ENCODE results near the gene INTS2. TPM values are rescaled to one million over a fixed set of nuclear protein-coding genes. Genes with fewer than 3 reads are reported as not detected.
"Not testable (repeated sequence)": the region's sequence is repeated elsewhere in the genome, so short reads cannot be mapped to it uniquely, and the experiment has no call there.

The INTS2 gene
- total and polyA plus RNA-seq, 4 donors = 9.9 to 28.9 (median 14.3) TPM

GRCh38 chr17:61903251-61903650, 24.5 kb downstream of the INTS2 start:
- 100% methylated on average over 2 of the region's 3 CpGs for WGBS (ENCODE audit: insufficient coverage)
- no peak overlapping the region for H3K27ac ChIP-seq (ENCODE audit: low read depth, low read length)
- H3K36me3 ChIP-seq (ENCODE audit: control insufficient read depth, insufficient read depth, low read length) = peaks cover 40% of the 10 kb centered on the region
- H3K4me3 ChIP-seq (ENCODE audit: low read depth, low read length) = no peak overlapping the region
- no peaks in the 10 kb centered on the region for H3K9me3 ChIP-seq (ENCODE audit: control insufficient read depth, insufficient read depth, low read length)
- no peaks in the 10 kb centered on the region for H3K27me3 ChIP-seq (ENCODE audit: control insufficient read depth, insufficient read depth, low read length)
- DNase-seq (ENCODE audit: low read depth in 4 of 6, low spot score in 6 of 6) = no peak
- no peaks in the 10 kb centered on the region for H3K4me1 ChIP-seq (ENCODE audit: control insufficient read depth, insufficient read depth, low read length)

- H3K27ac ChIP-seq (ENCODE audit: low read depth, low read length) = no peak overlapping the region
- WGBS (ENCODE audit: insufficient coverage) = no CpG with 5 or more reads among the region's 2 CpGs
- no peaks in the 10 kb centered on the region for H3K9me3 ChIP-seq (ENCODE audit: control insufficient read depth, insufficient read depth, low read length)
Measured at GRCh38 chr17:61897548-61898180, 30.1 kb downstream of the INTS2 start.

GRCh38 chr17:61895391-61895790, 32.4 kb downstream of the INTS2 start:
- no CpG with 5 or more reads among the region's 2 CpGs for WGBS (ENCODE audit: insufficient coverage)
- Histone ChIP-seq H3K9me3 (ENCODE audit: control insufficient read depth, insufficient read depth, low read length) (no peaks in the 10 kb centered on the region), H3K4me1 (ENCODE audit: control insufficient read depth, insufficient read depth, low read length) (no peaks in the 10 kb centered on the region), H3K36me3 (ENCODE audit: control insufficient read depth, insufficient read depth, low read length) (peaks cover 24% of the 10 kb centered on the region), H3K27ac (ENCODE audit: low read depth, low read length) (no peak overlapping the region), H3K27me3 (ENCODE audit: control insufficient read depth, insufficient read depth, low read length) (no peaks in the 10 kb centered on the region), H3K4me3 (ENCODE audit: low read depth, low read length) (no peak overlapping the region)
- no peak for DNase-seq (ENCODE audit: low read depth in 4 of 6, low spot score in 6 of 6)

More at GRCh38 chr17:61897548-61898180, 30.1 kb downstream of the INTS2 start:
- no peaks in the 10 kb centered on the region for H3K27me3 ChIP-seq (ENCODE audit: control insufficient read depth, insufficient read depth, low read length)
- no peaks in the 10 kb centered on the region for H3K4me1 ChIP-seq (ENCODE audit: control insufficient read depth, insufficient read depth, low read length)
- no peak for DNase-seq (ENCODE audit: low read depth in 4 of 6, low spot score in 6 of 6)
- no peak overlapping the region for H3K4me3 ChIP-seq (ENCODE audit: low read depth, low read length)
- peaks cover 31% of the 10 kb centered on the region for H3K36me3 ChIP-seq (ENCODE audit: control insufficient read depth, insufficient read depth, low read length)

- H3K27ac ChIP-seq (ENCODE audit: low read depth, low read length); H3K9me3 ChIP-seq (ENCODE audit: control insufficient read depth, insufficient read depth, low read length); H3K4me3 ChIP-seq (ENCODE audit: low read depth, low read length); H3K27me3 ChIP-seq (ENCODE audit: control insufficient read depth, insufficient read depth, low read length); DNase-seq (ENCODE audit: low read depth in 4 of 6, low spot score in 6 of 6); H3K4me1 ChIP-seq (ENCODE audit: control insufficient read depth, insufficient read depth, low read length): not testable (repeated sequence)
- H3K36me3 ChIP-seq (ENCODE audit: control insufficient read depth, insufficient read depth, low read length) = peaks cover 25% of the 10 kb centered on the region
- WGBS (ENCODE audit: insufficient coverage) = no CpG with 5 or more reads among the region's 5 CpGs
Measured at GRCh38 chr17:61894310-61894709, 33.5 kb downstream of the INTS2 start.

GRCh38 chr17:61887733-61888132, 40.0 kb downstream of the INTS2 start:
- H3K4me1 ChIP-seq (ENCODE audit: control insufficient read depth, insufficient read depth, low read length); H3K27me3 ChIP-seq (ENCODE audit: control insufficient read depth, insufficient read depth, low read length); DNase-seq (ENCODE audit: low read depth in 4 of 6, low spot score in 6 of 6); H3K4me3 ChIP-seq (ENCODE audit: low read depth, low read length); H3K27ac ChIP-seq (ENCODE audit: low read depth, low read length); H3K9me3 ChIP-seq (ENCODE audit: control insufficient read depth, insufficient read depth, low read length): not testable (repeated sequence)
- WGBS (ENCODE audit: insufficient coverage) = 100% methylated on average over 4 of the region's 6 CpGs
- H3K36me3 ChIP-seq (ENCODE audit: control insufficient read depth, insufficient read depth, low read length) = peaks cover 40% of the 10 kb centered on the region

GRCh38 chr17:61885865-61886264, 41.9 kb downstream of the INTS2 start:
- peaks cover 42% of the 10 kb centered on the region for H3K36me3 ChIP-seq (ENCODE audit: control insufficient read depth, insufficient read depth, low read length)
- H3K4me1 ChIP-seq (ENCODE audit: control insufficient read depth, insufficient read depth, low read length); H3K9me3 ChIP-seq (ENCODE audit: control insufficient read depth, insufficient read depth, low read length); DNase-seq (ENCODE audit: low read depth in 4 of 6, low spot score in 6 of 6); H3K4me3 ChIP-seq (ENCODE audit: low read depth, low read length); H3K27me3 ChIP-seq (ENCODE audit: control insufficient read depth, insufficient read depth, low read length); H3K27ac ChIP-seq (ENCODE audit: low read depth, low read length): not testable (repeated sequence)
- WGBS (ENCODE audit: insufficient coverage) = 98% methylated on average over 4 of the region's 8 CpGs

- Histone ChIP-seq H3K27me3 (ENCODE audit: control insufficient read depth, insufficient read depth, low read length) (no peaks in the 10 kb centered on the region), H3K4me1 (ENCODE audit: control insufficient read depth, insufficient read depth, low read length) (no peaks in the 10 kb centered on the region), H3K27ac (ENCODE audit: low read depth, low read length) (no peak overlapping the region), H3K9me3 (ENCODE audit: control insufficient read depth, insufficient read depth, low read length) (no peaks in the 10 kb centered on the region), H3K36me3 (ENCODE audit: control insufficient read depth, insufficient read depth, low read length) (peaks cover 47% of the 10 kb centered on the region), H3K4me3 (ENCODE audit: low read depth, low read length) (no peak overlapping the region)
- DNase-seq (ENCODE audit: low read depth in 4 of 6, low spot score in 6 of 6) = no peak
- no CpG with 5 or more reads among the region's 3 CpGs for WGBS (ENCODE audit: insufficient coverage)
Measured at GRCh38 chr17:61884864-61885263, 42.9 kb downstream of the INTS2 start.

- no peak overlapping the region for H3K27ac ChIP-seq (ENCODE audit: low read depth, low read length)
- DNase-seq (ENCODE audit: low read depth in 4 of 6, low spot score in 6 of 6) = no peak
- H3K4me3 ChIP-seq (ENCODE audit: low read depth, low read length) = no peak overlapping the region
- H3K4me1 ChIP-seq (ENCODE audit: control insufficient read depth, insufficient read depth, low read length) = no peaks in the 10 kb centered on the region
- H3K27me3 ChIP-seq (ENCODE audit: control insufficient read depth, insufficient read depth, low read length) = no peaks in the 10 kb centered on the region
- H3K9me3 ChIP-seq (ENCODE audit: control insufficient read depth, insufficient read depth, low read length) = no peaks in the 10 kb centered on the region
- no CpG with 5 or more reads among the region's 4 CpGs for WGBS (ENCODE audit: insufficient coverage)
- peaks cover 40% of the 10 kb centered on the region for H3K36me3 ChIP-seq (ENCODE audit: control insufficient read depth, insufficient read depth, low read length)
Measured at GRCh38 chr17:61880589-61881102, 47.1 kb downstream of the INTS2 start.

- H3K4me3 ChIP-seq (ENCODE audit: low read depth, low read length) = no peak overlapping the region
- H3K4me1 ChIP-seq (ENCODE audit: control insufficient read depth, insufficient read depth, low read length) = no peaks in the 10 kb centered on the region
- WGBS (ENCODE audit: insufficient coverage) = no CpG with 5 or more reads among the region's 3 CpGs
- no peak for DNase-seq (ENCODE audit: low read depth in 4 of 6, low spot score in 6 of 6)
- no peaks in the 10 kb centered on the region for H3K9me3 ChIP-seq (ENCODE audit: control insufficient read depth, insufficient read depth, low read length)
- peaks cover 38% of the 10 kb centered on the region for H3K36me3 ChIP-seq (ENCODE audit: control insufficient read depth, insufficient read depth, low read length)
- no peak overlapping the region for H3K27ac ChIP-seq (ENCODE audit: low read depth, low read length)
- H3K27me3 ChIP-seq (ENCODE audit: control insufficient read depth, insufficient read depth, low read length) = no peaks in the 10 kb centered on the region
Measured at GRCh38 chr17:61878984-61879612, 48.7 kb downstream of the INTS2 start.

- DNase-seq (ENCODE audit: low read depth in 4 of 6, low spot score in 6 of 6) = no peak
Measured at GRCh38 chr17:61878520-61878919, 49.3 kb downstream of the INTS2 start.

More at GRCh38 chr17:61878520-61878919, 49.3 kb downstream of the INTS2 start:
- Histone ChIP-seq H3K27me3 (ENCODE audit: control insufficient read depth, insufficient read depth, low read length) (no peaks in the 10 kb centered on the region), H3K4me1 (ENCODE audit: control insufficient read depth, insufficient read depth, low read length) (no peaks in the 10 kb centered on the region), H3K36me3 (ENCODE audit: control insufficient read depth, insufficient read depth, low read length) (peaks cover 36% of the 10 kb centered on the region), H3K4me3 (ENCODE audit: low read depth, low read length) (no peak overlapping the region), H3K9me3 (ENCODE audit: control insufficient read depth, insufficient read depth, low read length) (no peaks in the 10 kb centered on the region), H3K27ac (ENCODE audit: low read depth, low read length) (no peak overlapping the region)
- 100% methylated on average over 1 of the region's 2 CpGs for WGBS (ENCODE audit: insufficient coverage)
